HCT116 (cell line): ENCODE measurements around the gene TIE1. TPM values are rescaled to one million over a fixed set of nuclear protein-coding genes. Genes with fewer than 3 reads are reported as not detected.

Experiments
- ATAC-seq: fragments of 200-7000 bp; cut with Tn5 transposase; 2 replicates; pipeline ENCODE4 v1.9.1; 2020; ENCODE audit warnings: mild to moderate bottlenecking, moderate library complexity
- BruUV-seq: library from RNA; stranded (reverse); fragments of 400-500 nt; replicated peaks from 2 replicates; lab custom pipeline; 2021; lab: Mats Ljungman, UMichigan
- CTCF ChIA-PET: fragments of 300-600 bp; sonication (Branson Sonifier 250); formaldehyde crosslinking; loops from one replicate; lab custom pipeline; 2021; ENCODE audit warnings: antibody characterized with exemption; lab: Charles Lee
- POLR2A ChIA-PET: fragments of 300-600, 350-600 bp; sonication (Branson Sonifier 250); formaldehyde crosslinking; loops from one replicate; lab custom pipeline; 2021; ENCODE audit warnings: antibody characterized with exemption; lab: Charles Lee
- RAD21 ChIA-PET, 2 experiments: fragments of 300-600 bp; sonication (Branson Sonifier 250); formaldehyde crosslinking; loops; one replicate each; lab custom pipeline; 2023; ENCODE audit warnings: low total read pairs in 2 of 2; ENCODE audit not compliant: uncharacterized antibody in 2 of 2, unreplicated experiment in 2 of 2, low non-redundant PET in 1 of 2; lab: Charles Lee
- DNase-seq: peaks from one replicate; pipeline ENCODE4 v3.0.0-alpha.2; 2010; ENCODE audit warnings: low read depth, low spot score
- H2AFZ ChIP-seq: fragments of 200-600 bp; shearing (Covaris generic), sonication (generic); 2 replicates; pipeline ENCODE4 v1.6.1; 2017; ENCODE audit warnings: low read depth, mixed run types, mixed read lengths, antibody characterized with exemption, low read length; ENCODE audit not compliant: poor library complexity, severe bottlenecking
- H3K27ac ChIP-seq: 2 replicates; pipeline ENCODE4 v1.5.1; 2012; ENCODE audit warnings: low read depth, low read length
- H3K27me3 ChIP-seq: fragments of 200-600 bp; sonication (generic); 2 replicates; pipeline ENCODE4 v1.6.1; 2016; ENCODE audit warnings: mixed run types, low read length, mixed read lengths; ENCODE audit not compliant: insufficient read depth
- H3K36me3 ChIP-seq, 2 experiments: fragments of 200-500 bp in 1 of 2; fragments of 200-600 bp in 1 of 2; sonication (Bioruptor generic) in 1 of 2; sonication (generic) in 1 of 2; 2 replicates each; pipeline versions ENCODE4 v1.5.1 to v1.6.1; 2014 to 2016; ENCODE audit warnings: low read length in 2 of 2, inconsistent platforms in 1 of 2, mixed read lengths in 1 of 2, mixed run types in 1 of 2; ENCODE audit not compliant: insufficient read depth in 2 of 2, control insufficient read depth in 1 of 2
- H3K4me1 ChIP-seq, 2 experiments: fragments of 200-600 bp in 1 of 2; sonication (generic) in 1 of 2; 2 replicates each; pipeline versions ENCODE4 v1.5.1 to v1.6.1; 2012 to 2017; ENCODE audit warnings: low read length in 2 of 2, inconsistent platforms in 1 of 2, mild to moderate bottlenecking in 1 of 2, mixed read lengths in 1 of 2, mixed run types in 1 of 2, moderate library complexity in 1 of 2; ENCODE audit not compliant: insufficient read depth in 2 of 2, control insufficient read depth in 1 of 2
- H3K4me2 ChIP-seq: fragments of 200-600 bp; sonication (generic); 2 replicates; pipeline ENCODE4 v1.6.1; 2017; ENCODE audit warnings: mixed run types, low read length, mixed read lengths
- H3K4me3 ChIP-seq, 2 experiments: fragments of 200-600 bp in 1 of 2; sonication (generic) in 1 of 2; replicated peaks in 1 of 2; 2 replicates each; pipeline ENCODE4 v1.5.1; 2011 to 2016; ENCODE audit warnings: low read length in 2 of 2, control low read depth in 1 of 2, low read depth in 1 of 2, mild to moderate bottlenecking in 1 of 2, mixed read lengths in 1 of 2, mixed run types in 1 of 2
- H3K79me2 ChIP-seq: fragments of 200-600 bp; sonication (generic); 2 replicates; pipeline ENCODE4 v1.6.1; 2017; ENCODE audit warnings: mild to moderate bottlenecking, mixed run types, low read length, moderate library complexity, mixed read lengths; ENCODE audit not compliant: insufficient read depth
- H3K9ac ChIP-seq: fragments of 200-600 bp; sonication (generic); 2 replicates; pipeline ENCODE4 v1.6.1; 2016; ENCODE audit warnings: low read length, mixed read lengths
- H3K9me2 ChIP-seq: fragments of 200-600 bp; sonication (generic), shearing (Covaris generic); 2 replicates; pipeline ENCODE4 v1.6.1; 2017; ENCODE audit warnings: mixed run types, mild to moderate bottlenecking, moderate library complexity; ENCODE audit not compliant: insufficient read depth
- H3K9me3 ChIP-seq, 2 experiments: fragments of 200-500 bp in 1 of 2; fragments of 200-600 bp in 1 of 2; sonication (Bioruptor generic) in 1 of 2; sonication (generic) in 1 of 2; 2 replicates each; pipeline ENCODE4 v1.6.1; 2014 to 2017; ENCODE audit warnings: low read length in 2 of 2, mixed read lengths in 2 of 2, inconsistent platforms in 1 of 2, low read depth in 1 of 2, mild to moderate bottlenecking in 1 of 2, mixed run types in 1 of 2, moderate library complexity in 1 of 2; ENCODE audit not compliant: control insufficient read depth in 1 of 2, insufficient read depth in 1 of 2
- H4K20me1 ChIP-seq: fragments of 200-600 bp; sonication (generic), shearing (Covaris generic); 2 replicates; pipeline ENCODE4 v1.6.1; 2017; ENCODE audit warnings: mixed run types, mild to moderate bottlenecking, moderate library complexity; ENCODE audit not compliant: insufficient read depth
- ATF3 ChIP-seq: IDR thresholded peaks from 2 replicates; pipeline ENCODE4 v1.6.1; 2012
- CBX3 ChIP-seq: IDR thresholded peaks from 2 replicates; pipeline ENCODE4 v1.6.1; 2012; ENCODE audit warnings: low read depth
- CTCF ChIP-seq, 3 experiments: fragments of 200-600 bp in 1 of 3; sonication (generic) in 1 of 3; IDR thresholded peaks in 2 of 3; conservative IDR thresholded peaks in 1 of 3; 2 replicates each; pipeline ENCODE4 v1.5.1; 2012 to 2017; ENCODE audit warnings: low read depth in 2 of 3, low read length in 2 of 3, antibody characterized with exemption in 1 of 3, borderline replicate concordance in 1 of 3, control low read depth in 1 of 3, mild to moderate bottlenecking in 1 of 3, mixed read lengths in 1 of 3, mixed run types in 1 of 3, moderate library complexity in 1 of 3; ENCODE audit not compliant: insufficient read depth in 1 of 3
- EZH2 ChIP-seq: fragments of 200-600 bp; sonication (generic); IDR thresholded peaks from 2 replicates; pipeline ENCODE4 v1.6.1; 2017; ENCODE audit warnings: antibody characterized with exemption, mixed run types
- POLR2A ChIP-seq: IDR thresholded peaks from 2 replicates; pipeline ENCODE4 v1.7.0; 2011; ENCODE audit warnings: borderline replicate concordance; ENCODE audit not compliant: insufficient read depth, insufficient read length; ENCODE audit errors: extremely low read depth
- SRF ChIP-seq: IDR thresholded peaks from 2 replicates; pipeline ENCODE4 v1.6.1; 2012; ENCODE audit warnings: low read depth
- ZBTB33 ChIP-seq: IDR thresholded peaks from 2 replicates; pipeline ENCODE4 v1.6.1; 2011; ENCODE audit warnings: mild to moderate bottlenecking, low read length, moderate library complexity; ENCODE audit not compliant: insufficient replicate concordance; ENCODE audit errors: extremely low read depth
- intact Hi-C: fragments of 100-400 bp; cut with micrococcal nuclease; formaldehyde crosslinking; loops from 2 replicates; pipeline ENCODE4 v1.10.0; 2022
- total RNA-seq: library from RNA; stranded (reverse); gene quantifications from one replicate; pipeline ENCODE4 v1.2.1, GENCODE V29; 2021; ENCODE audit not compliant: unreplicated experiment

Gene TIE1
- total RNA-seq, 1 experiment from 2014 or later: not detected

- peaks cover 14 to 27% of the 10 kb centered on the region in 2 experiments; a peak in 3 of 4 replicates for H3K4me1 ChIP-seq
- H4K20me1 ChIP-seq: no peaks in the 10 kb centered on the region
- no TSS peak for BruUV-seq
- ChIA-PET RAD21 (interaction anchor here in 1 of 2 experiments (0.7 to 1.5 kb wide), 3 partner anchors 46 to 128 kb away, joined by 3 to 4 read pairs (median 3); partner anchors contain the start of gene CDC20), CTCF (interaction anchor here (0.9 to 1.6 kb wide), 9 partner anchors 8 to 212 kb away, joined by 3 to 15 read pairs (median 5); partner anchors contain the start of gene CDC20), POLR2A (interaction anchor here (0.6 to 1.5 kb wide), 6 partner anchors 9 to 103 kb away, joined by 3 to 12 read pairs (median 4); partner anchors contain the start of genes CDC20 and ELOVL1)
- peak overlapping the region; percentile 89 for H3K4me2 ChIP-seq
- H2AFZ ChIP-seq: no peak overlapping the region
- H3K27me3 ChIP-seq: 0 out of 2 replicates have a peak, but pooled peaks cover 3% of the 10 kb centered on the region
- H3K36me3 ChIP-seq: 0 out of 4 replicates have a peak, but pooled peaks cover 0 to 2% of the 10 kb centered on the region in 2 experiments
- H3K9me3 ChIP-seq: no peaks in the 10 kb centered on the region
- peak overlapping the region; percentile 70 to 72; a peak in 3 of 4 replicates for H3K4me3 ChIP-seq
- DNase-seq: no peak
- peak overlapping the region; percentile 56 for H3K9ac ChIP-seq
- peak overlapping the region; percentile 55; the same call in 1 of the 2 replicates for H3K27ac ChIP-seq
- no peak for ATAC-seq
- no peaks in the 10 kb centered on the region for H3K9me2 ChIP-seq
- no peak for TF ChIP-seq ATF3
- no peak for TF ChIP-seq POLR2A
- TF ChIP-seq ZBTB33: no peak
- H3K79me2 ChIP-seq: no peaks in the 10 kb centered on the region
- intact Hi-C loops: no loop called here
Measured at GRCh38 chr1:43286115-43286514, 14.7 kb upstream of the TIE1 start.

- 0 out of 2 replicates have a peak, but pooled peaks cover 3% of the 10 kb centered on the region for H3K27me3 ChIP-seq
- H3K4me3 ChIP-seq: no peak overlapping the region
- ChIA-PET RAD21 (no interaction called here), CTCF (interaction anchor here (1.6 kb wide), 1 partner anchor 7 kb away, joined by 11 read pairs; no protein-coding TSS in a partner anchor), POLR2A (interaction anchor here (1.5 kb wide), 1 partner anchor 8 kb away, joined by 12 read pairs; no protein-coding TSS in a partner anchor)
- intact Hi-C loops: no loop called here
- no peaks in the 10 kb centered on the region for H3K79me2 ChIP-seq
- DNase-seq (no peak), ATAC-seq (no peak)
- no peak overlapping the region for H2AFZ ChIP-seq
- H4K20me1 ChIP-seq: no peaks in the 10 kb centered on the region
- no peaks in the 10 kb centered on the region for H3K9me3 ChIP-seq
- H3K4me1 ChIP-seq: peaks cover 14 to 27% of the 10 kb centered on the region in 2 experiments; a peak in 3 of 4 replicates
- no peak overlapping the region for H3K9ac ChIP-seq
- TF ChIP-seq EZH2 (no peak), POLR2A (no peak), CTCF (IDR thresholded peaks at IDR 0.05 in 2 of 3, conservative IDR thresholded peaks at IDR 0.05 in 1 of 3; ENCODE audit: borderline replicate concordance in 1 of 3, insufficient read depth in 1 of 3, low read depth in 2 of 3, low read length in 2 of 3) (no peak), ZBTB33 (no peak), CBX3 (no peak), SRF (no peak)
- H3K27ac ChIP-seq: peak overlapping the region; percentile 55; the same call in 1 of the 2 replicates
- BruUV-seq: no TSS peak
- no peaks in the 10 kb centered on the region for H3K9me2 ChIP-seq
- 0 out of 2 replicates have a peak overlapping the region, but pooled peaks have one; percentile 89 for H3K4me2 ChIP-seq
- H3K36me3 ChIP-seq: 0 out of 4 replicates have a peak, but pooled peaks cover 0 to 2% of the 10 kb centered on the region in 2 experiments
Measured at GRCh38 chr1:43286533-43286932, 14.2 kb upstream of the TIE1 start.
